ENCODE measurements around the gene PFDN1. TPM values are rescaled to one million over a fixed set of nuclear protein-coding genes. Genes with fewer than 3 reads are reported as not detected.
A peak's percentile ranks its signal among the peaks of the same experiment; 100 is the strongest.

The PFDN1 gene
- total and polyA plus RNA-seq, 12 donors: 49.1 to 194 (median 86.8) TPM

DNA sequence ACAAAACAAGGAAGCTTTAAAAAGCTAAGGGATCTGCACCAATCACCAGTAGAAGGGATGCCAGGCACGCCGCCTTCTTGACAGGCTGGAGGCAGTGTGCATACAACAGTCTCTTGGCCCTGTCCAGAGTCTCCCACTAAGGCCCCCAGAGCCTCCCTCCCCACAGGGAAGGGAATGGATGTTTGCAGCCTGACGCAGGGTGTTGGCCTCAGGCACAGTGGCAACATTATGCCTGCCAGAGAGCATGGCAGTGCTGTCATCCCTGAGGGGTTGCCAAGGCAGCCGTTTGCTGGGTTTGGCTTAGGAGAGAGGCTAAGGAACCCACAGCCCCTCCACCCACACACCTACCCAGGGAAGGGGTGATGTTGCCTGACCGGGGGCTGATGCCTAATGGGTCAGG is 38.7 kb upstream of the PFDN1 start:
- Histone ChIP-seq H3K27me3 (no peaks in the 10 kb centered on the region), H3K27ac (peak overlapping the region in 2 of 5 donors; percentile 58 to 75), H3K4me3 (no peak overlapping the region), H3K36me3 (replicated peaks in 1 of 2) (peaks cover 0 to 7% of the 10 kb centered on the region in 2 donors), H3K9me3 (replicated peaks in 1 of 3) (no peaks in the 10 kb centered on the region), H3K4me1 (replicated peaks in 1 of 2) (peaks cover 14 to 18% of the 10 kb centered on the region in 2 donors)
- 81 to 83% (median 83%) methylated on average over 4 to 5 of the region's 5 CpGs; no CpG with 5 or more reads in 1 of the 4 donors for WGBS, 4 donors
- peak in 1 of 7 donors; percentile 67 for DNase-seq
- TF ChIP-seq, protein P1, sequence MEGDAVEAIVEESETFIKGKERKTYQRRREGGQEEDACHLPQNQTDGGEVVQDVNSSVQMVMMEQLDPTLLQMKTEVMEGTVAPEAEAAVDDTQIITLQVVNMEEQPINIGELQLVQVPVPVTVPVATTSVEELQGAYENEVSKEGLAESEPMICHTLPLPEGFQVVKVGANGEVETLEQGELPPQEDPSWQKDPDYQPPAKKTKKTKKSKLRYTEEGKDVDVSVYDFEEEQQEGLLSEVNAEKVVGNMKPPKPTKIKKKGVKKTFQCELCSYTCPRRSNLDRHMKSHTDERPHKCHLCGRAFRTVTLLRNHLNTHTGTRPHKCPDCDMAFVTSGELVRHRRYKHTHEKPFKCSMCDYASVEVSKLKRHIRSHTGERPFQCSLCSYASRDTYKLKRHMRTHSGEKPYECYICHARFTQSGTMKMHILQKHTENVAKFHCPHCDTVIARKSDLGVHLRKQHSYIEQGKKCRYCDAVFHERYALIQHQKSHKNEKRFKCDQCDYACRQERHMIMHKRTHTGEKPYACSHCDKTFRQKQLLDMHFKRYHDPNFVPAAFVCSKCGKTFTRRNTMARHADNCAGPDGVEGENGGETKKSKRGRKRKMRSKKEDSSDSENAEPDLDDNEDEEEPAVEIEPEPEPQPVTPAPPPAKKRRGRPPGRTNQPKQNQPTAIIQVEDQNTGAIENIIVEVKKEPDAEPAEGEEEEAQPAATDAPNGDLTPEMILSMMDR (IDR thresholded peaks at IDR 0.05): no peak
- no peak for TF ChIP-seq POLR2A (IDR thresholded peaks at IDR 0.05)
- intact Hi-C loops (cut with DNase I): loop anchor here in 1 of 2 donors (10.0 kb wide), 1 partner anchor 267 kb away; no protein-coding TSS in a partner anchor

DNA sequence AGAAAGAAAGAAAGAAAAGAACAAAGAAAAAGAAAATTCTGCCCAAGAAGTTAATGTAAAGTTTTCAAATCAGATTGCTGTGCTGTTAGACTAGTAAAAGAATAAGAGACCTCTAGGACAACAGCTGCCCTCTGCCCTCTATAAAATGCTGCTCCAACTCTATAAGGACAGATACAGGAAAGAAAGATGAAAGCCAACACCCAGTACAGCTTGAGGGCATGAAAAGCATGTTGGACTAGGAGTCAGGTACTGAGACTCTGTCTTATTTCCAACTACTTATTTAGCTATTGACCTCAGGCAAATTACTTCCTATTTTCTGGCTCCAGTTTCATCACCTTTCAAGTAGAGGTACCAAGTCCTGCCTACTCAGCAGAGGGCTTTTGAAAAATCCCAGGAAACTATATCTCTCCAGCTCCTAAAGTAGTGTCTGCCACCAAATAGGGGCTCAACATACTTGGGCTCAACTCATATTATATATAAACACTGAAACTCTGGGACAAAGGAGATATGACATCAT is 37.8 kb upstream of the PFDN1 start:
- H3K27ac ChIP-seq: no peak overlapping the region
- no peaks in the 10 kb centered on the region for H3K9me3 ChIP-seq (replicated peaks in 1 of 3)
- TF ChIP-seq, protein P1 (IDR thresholded peaks at IDR 0.05): no peak
- TF ChIP-seq POLR2A (IDR thresholded peaks at IDR 0.05): no peak
- H3K4me1 ChIP-seq (replicated peaks in 1 of 2): peaks cover 12 to 22% of the 10 kb centered on the region in 2 donors
- intact Hi-C loops (cut with DNase I): loop anchor here in 1 of 2 donors (10.0 kb wide), 1 partner anchor 266 kb away; no protein-coding TSS in a partner anchor
- H3K36me3 ChIP-seq (replicated peaks in 1 of 2): peaks cover 0 to 7% of the 10 kb centered on the region in 2 donors
- DNase-seq: no peak
- H3K4me3 ChIP-seq: no peak overlapping the region
- H3K27me3 ChIP-seq: no peaks in the 10 kb centered on the region

DNA sequence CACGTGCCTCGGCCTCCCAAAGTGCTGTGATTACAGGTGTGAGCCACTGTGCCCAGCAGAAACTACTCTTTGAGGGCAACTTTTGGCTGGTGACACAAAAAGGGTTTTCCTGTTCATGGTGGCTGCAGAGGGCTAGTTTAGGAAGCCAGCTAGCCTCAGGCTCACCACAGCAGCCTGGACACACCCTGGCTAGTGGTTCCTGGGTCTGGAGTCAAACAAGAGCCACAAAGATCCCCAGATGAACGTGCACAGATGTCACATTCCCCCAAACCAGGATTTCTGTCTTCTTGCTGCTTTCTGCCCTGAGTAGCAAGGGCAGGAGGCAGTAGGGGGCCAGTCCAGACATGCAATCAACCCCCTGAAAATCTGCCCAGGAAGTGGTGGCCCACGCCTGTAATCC is 36.7 kb upstream of the PFDN1 start:
- peaks cover 3 to 12% of the 10 kb centered on the region in 2 donors for H3K4me1 ChIP-seq (replicated peaks in 1 of 2)
- 74 to 84% (median 77%) methylated on average over 4 of the region's 4 CpGs for WGBS, 4 donors
- H3K27ac ChIP-seq: no peak overlapping the region
- TF ChIP-seq, protein P1 (IDR thresholded peaks at IDR 0.05): no peak
- TF ChIP-seq POLR2A (IDR thresholded peaks at IDR 0.05): no peak
- DNase-seq: no peak
- H3K27me3 ChIP-seq: no peaks in the 10 kb centered on the region
- H3K9me3 ChIP-seq (replicated peaks in 1 of 3): no peaks in the 10 kb centered on the region
- H3K4me3 ChIP-seq: no peak overlapping the region
- peaks cover 0 to 10% of the 10 kb centered on the region in 2 donors for H3K36me3 ChIP-seq (replicated peaks in 1 of 2)
- intact Hi-C loops (cut with DNase I): loop anchor here in 1 of 2 donors (10.0 kb wide), 1 partner anchor 265 kb away; no protein-coding TSS in a partner anchor

DNA sequence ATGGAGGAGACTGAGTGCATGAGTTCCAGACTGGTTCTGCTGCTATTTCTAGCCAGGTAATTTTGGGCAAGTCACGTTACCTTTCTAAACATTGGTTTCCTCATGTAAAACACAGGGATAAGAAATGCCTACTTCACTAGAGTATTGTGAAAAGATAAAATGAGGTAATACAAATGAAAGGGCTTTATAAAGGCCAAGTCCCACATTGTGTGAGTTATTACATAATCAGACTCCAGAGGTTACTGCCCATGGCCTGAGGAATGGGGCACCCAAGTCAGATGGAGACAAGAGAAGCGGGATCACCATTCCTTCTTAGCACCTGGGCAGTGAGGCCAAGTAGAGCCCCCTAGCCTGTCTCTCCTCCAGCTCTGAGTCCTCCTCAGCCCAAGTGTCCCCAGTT is 36.0 kb upstream of the PFDN1 start:
- no peaks in the 10 kb centered on the region for H3K9me3 ChIP-seq (replicated peaks in 1 of 3)
- no peak overlapping the region for H3K27ac ChIP-seq
- intact Hi-C loops (cut with DNase I): no loop called here
- TF ChIP-seq POLR2A (IDR thresholded peaks at IDR 0.05): no peak
- TF ChIP-seq, protein P1 (IDR thresholded peaks at IDR 0.05): no peak
- H3K4me1 ChIP-seq (replicated peaks in 1 of 2): peaks cover 0 to 6% of the 10 kb centered on the region in 2 donors
- no peak overlapping the region for H3K4me3 ChIP-seq
- WGBS, 4 donors: 91 to 94% (median 93%) methylated on average over 2 of the region's 2 CpGs
- H3K27me3 ChIP-seq: no peaks in the 10 kb centered on the region
- peaks cover 0 to 12% of the 10 kb centered on the region in 2 donors for H3K36me3 ChIP-seq (replicated peaks in 1 of 2)
- DNase-seq: no peak

All from adrenal gland (tissue), 12 donors.